Adipocyte (in vitro differentiated cells): ENCODE measurements around the gene LATS2.
"Not testable (repeated sequence)": the region's sequence is repeated elsewhere in the genome, so short reads cannot be mapped to it uniquely, and the experiment has no call there.

Source experiments
- DNase-seq: peaks from one replicate; pipeline ENCODE4 v3.0.0-alpha.2; 2015; ENCODE audit warnings: low read depth
- H3K27me3 ChIP-seq: replicated peaks from 2 replicates; pipeline ENCODE4 v1.7.0; 2013; ENCODE audit warnings: mild to moderate bottlenecking, low read length, moderate library complexity; ENCODE audit not compliant: control insufficient read depth, insufficient read depth
- H3K36me3 ChIP-seq: 2 replicates; pipeline ENCODE4 v1.7.0; 2013; ENCODE audit warnings: low read length, mild to moderate bottlenecking, moderate library complexity; ENCODE audit not compliant: control insufficient read depth, insufficient read depth, severe bottlenecking
- H3K4me1 ChIP-seq: 2 replicates; pipeline ENCODE4 v1.7.0; 2013; ENCODE audit warnings: mild to moderate bottlenecking, low read length, moderate library complexity; ENCODE audit not compliant: control insufficient read depth, insufficient read depth
- H3K4me3 ChIP-seq: 2 replicates; pipeline ENCODE4 v1.7.0; 2013; ENCODE audit warnings: mild to moderate bottlenecking, low read length, moderate library complexity
- H3K9ac ChIP-seq: 2 replicates; pipeline ENCODE4 v1.7.0; 2013; ENCODE audit warnings: mild to moderate bottlenecking, low read length, moderate library complexity
- H3K9me3 ChIP-seq: 2 replicates; pipeline ENCODE4 v1.7.0; 2013; ENCODE audit warnings: mild to moderate bottlenecking, low read length, moderate library complexity; ENCODE audit not compliant: control insufficient read depth

Gene LATS2

DNA sequence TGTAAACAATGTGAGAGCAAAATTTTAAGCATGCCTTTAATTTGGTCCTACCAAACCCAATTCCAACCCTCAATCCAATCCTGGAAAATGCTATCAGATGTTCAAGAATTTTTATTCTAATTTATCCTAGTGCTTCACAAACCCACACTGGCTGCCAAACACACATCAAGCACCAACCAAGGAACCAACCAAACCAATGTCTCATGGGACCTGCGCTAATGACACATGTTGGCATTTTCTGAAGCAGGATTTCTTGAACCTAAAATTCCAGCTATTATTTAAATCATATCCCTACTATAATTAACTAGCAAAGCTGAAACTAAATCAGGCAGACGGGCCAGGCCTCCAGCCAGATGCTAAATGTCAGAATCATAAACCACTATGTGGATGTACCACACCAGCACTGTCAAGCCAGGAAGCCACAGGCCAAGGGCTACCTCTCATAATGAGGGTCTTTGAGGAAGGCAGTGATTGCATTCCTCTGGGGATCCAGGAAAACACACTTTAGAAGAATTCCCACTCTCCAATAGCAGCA lies 5.8 kb downstream of the LATS2 start:
- H3K9ac ChIP-seq, result no peak overlapping the region
- H3K27me3 ChIP-seq, result no peaks in the 10 kb centered on the region
- peaks cover 10% of the 10 kb centered on the region for H3K36me3 ChIP-seq
- peaks cover 53% of the 10 kb centered on the region for H3K4me1 ChIP-seq
- H3K9me3 ChIP-seq, result no peaks in the 10 kb centered on the region
- H3K4me3 ChIP-seq, result no peak overlapping the region
- DNase-seq, result no peak

DNA sequence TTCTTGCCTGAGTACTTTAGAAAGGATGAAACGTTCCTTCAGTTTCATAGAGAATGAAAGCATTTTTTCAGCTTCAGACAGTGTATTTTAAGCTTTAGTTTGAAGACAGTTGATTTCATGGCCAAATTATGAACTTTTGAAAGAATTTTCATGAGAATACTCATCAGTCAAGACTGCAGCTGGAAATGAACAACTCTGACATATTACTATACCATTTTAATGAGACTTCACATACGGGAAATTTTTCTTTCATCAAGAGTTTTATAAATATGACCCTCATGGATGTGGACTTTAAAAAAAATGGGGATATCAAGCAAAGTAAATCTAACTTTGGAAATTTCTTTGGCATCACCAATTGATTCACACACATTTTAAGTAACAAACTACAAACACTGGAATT lies 6.4 kb downstream of the LATS2 start:
- no peaks in the 10 kb centered on the region for H3K9me3 ChIP-seq
- no peaks in the 10 kb centered on the region for H3K27me3 ChIP-seq
- peaks cover 10% of the 10 kb centered on the region for H3K36me3 ChIP-seq
- H3K4me3 ChIP-seq, result no peak overlapping the region
- DNase-seq, result peak; percentile 54
- no peak overlapping the region for H3K9ac ChIP-seq
- peaks cover 55% of the 10 kb centered on the region for H3K4me1 ChIP-seq

DNA sequence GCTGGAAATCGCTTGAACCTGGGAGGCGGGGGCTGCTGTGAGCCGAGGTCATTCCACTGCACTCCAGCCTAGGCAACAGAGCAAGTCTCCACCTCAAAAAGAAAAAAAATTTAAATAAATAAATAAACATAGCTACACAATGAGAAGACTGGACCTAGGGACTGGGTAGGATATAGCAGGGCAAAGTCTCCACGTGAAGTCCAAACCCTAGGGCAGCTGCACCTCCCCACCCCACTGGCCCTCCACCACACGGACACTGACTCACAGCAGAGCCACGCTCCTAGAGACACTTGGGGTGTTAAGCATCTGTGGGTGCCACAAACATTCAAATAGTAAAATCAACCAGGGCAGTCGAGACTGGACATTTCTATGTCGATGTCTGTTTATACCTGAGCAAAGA lies 7.1 kb downstream of the LATS2 start:
- H3K9me3 ChIP-seq, result no peaks in the 10 kb centered on the region
- peaks cover 49% of the 10 kb centered on the region for H3K4me1 ChIP-seq
- no peaks in the 10 kb centered on the region for H3K27me3 ChIP-seq
- H3K36me3 ChIP-seq, result peaks cover 10% of the 10 kb centered on the region
- DNase-seq, result no peak
- H3K4me3 ChIP-seq, result no peak overlapping the region
- no peak overlapping the region for H3K9ac ChIP-seq

DNA sequence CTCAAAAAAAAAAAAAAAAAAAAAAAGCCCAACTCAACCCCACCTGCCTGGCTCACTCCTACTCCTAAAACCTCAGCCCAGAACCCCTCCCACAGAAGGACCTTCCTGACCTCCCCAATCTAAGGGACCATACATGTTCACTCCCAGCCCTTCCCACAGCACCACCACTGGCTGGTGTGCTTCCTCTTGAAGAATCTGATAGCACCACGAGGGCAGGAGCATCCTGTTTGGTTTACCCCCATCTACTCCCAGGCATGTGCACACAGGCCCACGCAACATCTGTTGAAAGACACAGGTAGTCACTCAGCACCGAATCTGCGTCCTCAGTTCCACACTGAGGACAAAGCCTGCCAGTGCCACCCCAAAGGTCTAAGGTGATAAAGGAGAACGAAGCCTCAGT lies 8.2 kb downstream of the LATS2 start:
- Histone ChIP-seq H3K9ac (no peak overlapping the region), H3K36me3 (peaks cover 10% of the 10 kb centered on the region), H3K9me3 (no peaks in the 10 kb centered on the region), H3K4me3 (no peak overlapping the region), H3K27me3 (no peaks in the 10 kb centered on the region), H3K4me1 (peaks cover 41% of the 10 kb centered on the region)
- no peak for DNase-seq

DNA sequence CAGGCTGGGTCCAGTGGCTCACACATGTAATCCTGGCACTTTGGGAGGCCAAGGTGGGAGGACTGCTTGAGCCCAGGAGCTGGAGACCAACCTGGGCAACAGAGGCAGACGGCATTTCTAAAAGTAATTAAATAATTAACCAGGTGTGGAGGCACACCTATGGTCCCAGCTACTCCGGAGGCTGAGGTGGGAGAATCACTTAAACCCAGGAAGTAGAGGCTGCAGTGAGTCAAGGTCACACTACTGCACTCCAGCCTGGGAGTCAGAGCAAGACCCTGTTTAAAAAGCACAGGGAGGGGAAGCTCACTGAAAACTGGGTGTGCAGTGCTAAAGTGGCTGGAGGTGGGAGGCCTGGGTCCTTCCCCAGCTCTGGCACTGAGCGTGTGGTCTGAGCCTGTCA lies 9.7 kb downstream of the LATS2 start:
- no peaks in the 10 kb centered on the region for H3K27me3 ChIP-seq
- no peak for DNase-seq
- no peak overlapping the region for H3K4me3 ChIP-seq
- H3K9me3 ChIP-seq, result no peaks in the 10 kb centered on the region
- H3K9ac ChIP-seq, result no peak overlapping the region
- peaks cover 10% of the 10 kb centered on the region for H3K36me3 ChIP-seq
- peaks cover 47% of the 10 kb centered on the region for H3K4me1 ChIP-seq

GRCh38 chr13:21050288-21051197 lies 10.8 kb downstream of the LATS2 start:
- peak; percentile 38 for DNase-seq
- Histone ChIP-seq H3K4me1 (peaks cover 48% of the 10 kb centered on the region), H3K27me3 (no peaks in the 10 kb centered on the region), H3K9me3 (no peaks in the 10 kb centered on the region), H3K4me3 (no peak overlapping the region), H3K9ac (no peak overlapping the region), H3K36me3 (peaks cover 12% of the 10 kb centered on the region)

DNA sequence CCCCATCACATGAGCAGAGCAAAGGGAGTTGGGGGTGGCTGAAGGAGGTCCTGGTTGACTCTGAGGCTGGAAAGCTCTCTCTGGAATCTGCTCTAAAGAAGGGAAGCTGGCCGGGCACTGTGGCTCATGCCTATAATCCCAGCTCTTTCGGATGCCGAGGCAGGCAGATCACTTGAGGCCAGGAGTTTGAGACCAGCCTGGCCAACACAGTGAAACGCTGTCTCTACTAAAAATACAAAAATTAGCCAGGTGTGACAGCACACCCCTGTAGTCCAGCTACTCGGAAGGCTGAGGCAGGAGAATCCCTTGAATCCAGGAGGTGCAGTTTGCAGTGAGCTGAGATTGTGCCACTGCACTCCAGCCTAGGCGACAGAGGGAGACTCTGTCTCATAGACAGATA lies 11.7 kb downstream of the LATS2 start:
- Histone ChIP-seq H3K36me3 (peaks cover 20% of the 10 kb centered on the region), H3K4me1 (peaks cover 48% of the 10 kb centered on the region)
- H3K9ac ChIP-seq, H3K4me3 ChIP-seq, H3K27me3 ChIP-seq, DNase-seq, H3K9me3 ChIP-seq: not testable (repeated sequence)

DNA sequence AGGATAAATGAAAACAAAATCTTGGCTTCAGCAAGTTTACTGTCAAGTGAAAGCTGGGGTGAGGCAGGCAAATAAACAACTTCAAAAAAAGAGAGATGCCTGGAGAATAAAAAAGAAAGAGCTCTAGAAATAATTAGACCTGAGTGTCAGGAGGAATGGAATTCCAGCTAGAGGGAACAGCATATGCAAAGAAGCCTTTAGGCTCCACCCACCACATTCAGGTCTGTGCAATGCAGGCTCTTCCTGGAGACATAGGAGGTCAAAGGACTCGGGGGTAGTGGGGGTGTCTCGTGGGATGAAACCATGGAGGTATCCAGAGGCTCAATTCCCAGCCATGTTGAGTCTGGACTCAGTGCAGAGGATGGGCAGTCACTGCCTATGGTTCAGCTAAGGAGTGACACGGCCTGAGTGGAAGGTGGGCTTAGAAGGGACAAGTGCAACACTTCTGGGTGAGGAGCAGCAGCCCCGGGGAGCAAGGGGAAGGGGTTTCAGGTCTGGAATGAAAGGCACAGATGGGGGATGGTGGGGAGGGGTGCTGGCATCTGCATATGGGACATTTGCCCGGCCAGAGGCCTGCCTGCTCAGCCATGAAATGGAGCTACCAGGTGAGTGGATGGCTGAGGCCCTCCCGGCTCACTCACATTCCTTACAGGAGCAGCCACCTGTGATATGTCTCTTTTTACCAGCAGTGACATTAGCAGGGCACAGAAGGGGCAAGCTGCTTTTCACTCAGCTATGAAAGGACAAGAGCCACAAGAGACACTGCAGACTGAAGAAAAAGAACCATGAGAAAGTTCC lies 12.3 kb downstream of the LATS2 start:
- no peak for DNase-seq
- Histone ChIP-seq H3K27me3 (no peaks in the 10 kb centered on the region), H3K9me3 (no peaks in the 10 kb centered on the region), H3K9ac (no peak overlapping the region), H3K4me3 (no peak overlapping the region), H3K36me3 (peaks cover 24% of the 10 kb centered on the region), H3K4me1 (peaks cover 49% of the 10 kb centered on the region)

DNA sequence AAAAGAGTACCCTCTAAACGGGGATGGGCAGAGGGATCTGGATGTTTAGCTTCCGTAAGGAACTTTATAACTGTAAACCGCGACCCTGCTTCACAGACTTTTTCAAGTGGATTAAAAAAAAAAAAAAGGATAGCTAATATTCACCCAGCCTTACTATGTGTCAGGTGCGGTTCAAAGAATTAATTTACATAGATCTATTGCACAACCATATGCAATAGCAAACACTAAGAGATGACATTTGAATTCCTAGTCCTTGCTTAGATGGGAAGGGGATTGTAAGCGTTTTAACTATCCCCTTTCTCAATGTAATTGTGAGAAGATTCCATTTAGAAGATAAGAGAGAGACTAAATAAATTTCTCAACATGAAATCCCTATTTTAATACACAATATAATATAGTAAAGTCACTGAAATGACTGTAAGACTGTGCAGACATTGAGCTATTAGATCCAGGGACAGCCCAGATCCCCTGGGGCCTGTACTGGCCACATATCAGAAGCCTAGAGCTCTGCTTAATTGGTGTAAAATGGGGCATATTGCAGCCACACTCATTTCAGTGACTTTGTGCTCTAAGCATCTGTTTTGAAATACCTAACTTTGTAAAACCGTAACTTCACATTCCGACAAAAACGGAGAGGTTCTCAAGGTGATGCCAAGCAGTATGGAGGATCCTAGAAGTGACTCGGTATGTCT lies 13.6 kb downstream of the LATS2 start:
- H3K9me3 ChIP-seq, result no peaks in the 10 kb centered on the region
- no peak overlapping the region for H3K9ac ChIP-seq
- no peak for DNase-seq
- peaks cover 58% of the 10 kb centered on the region for H3K4me1 ChIP-seq
- H3K4me3 ChIP-seq, result no peak overlapping the region
- H3K27me3 ChIP-seq, result no peaks in the 10 kb centered on the region
- peaks cover 18% of the 10 kb centered on the region for H3K36me3 ChIP-seq

- Histone ChIP-seq H3K9me3 (no peaks in the 10 kb centered on the region), H3K4me1 (peaks cover 58% of the 10 kb centered on the region), H3K27me3 (no peaks in the 10 kb centered on the region), H3K4me3 (no peak overlapping the region), H3K36me3 (peaks cover 18% of the 10 kb centered on the region), H3K9ac (no peak overlapping the region)
- DNase-seq, result no peak
Measured at GRCh38 chr13:21047087-21047486, 14.3 kb downstream of the LATS2 start.

GRCh38 chr13:21046203-21046602 lies 15.2 kb downstream of the LATS2 start:
- H3K4me3 ChIP-seq, result no peak overlapping the region
- no peak overlapping the region for H3K9ac ChIP-seq
- no peaks in the 10 kb centered on the region for H3K9me3 ChIP-seq
- peaks cover 66% of the 10 kb centered on the region for H3K4me1 ChIP-seq
- no peak for DNase-seq
- H3K27me3 ChIP-seq, result no peaks in the 10 kb centered on the region
- peaks cover 26% of the 10 kb centered on the region for H3K36me3 ChIP-seq
